SW 1271 (cell line): Measurements from ENCODE around the gene ZNF613.
A peak's percentile ranks its signal among the peaks of the same experiment; 100 is the strongest.
"Not testable (repeated sequence)": the region's sequence is repeated elsewhere in the genome, so short reads cannot be mapped to it uniquely, and the experiment has no call there.

Source experiments
- DNase-seq, 2 experiments: peaks; one replicate each; lab custom pipeline; 2025; lab: John Stamatoyannopoulos, UW

The ZNF613 gene

DNA sequence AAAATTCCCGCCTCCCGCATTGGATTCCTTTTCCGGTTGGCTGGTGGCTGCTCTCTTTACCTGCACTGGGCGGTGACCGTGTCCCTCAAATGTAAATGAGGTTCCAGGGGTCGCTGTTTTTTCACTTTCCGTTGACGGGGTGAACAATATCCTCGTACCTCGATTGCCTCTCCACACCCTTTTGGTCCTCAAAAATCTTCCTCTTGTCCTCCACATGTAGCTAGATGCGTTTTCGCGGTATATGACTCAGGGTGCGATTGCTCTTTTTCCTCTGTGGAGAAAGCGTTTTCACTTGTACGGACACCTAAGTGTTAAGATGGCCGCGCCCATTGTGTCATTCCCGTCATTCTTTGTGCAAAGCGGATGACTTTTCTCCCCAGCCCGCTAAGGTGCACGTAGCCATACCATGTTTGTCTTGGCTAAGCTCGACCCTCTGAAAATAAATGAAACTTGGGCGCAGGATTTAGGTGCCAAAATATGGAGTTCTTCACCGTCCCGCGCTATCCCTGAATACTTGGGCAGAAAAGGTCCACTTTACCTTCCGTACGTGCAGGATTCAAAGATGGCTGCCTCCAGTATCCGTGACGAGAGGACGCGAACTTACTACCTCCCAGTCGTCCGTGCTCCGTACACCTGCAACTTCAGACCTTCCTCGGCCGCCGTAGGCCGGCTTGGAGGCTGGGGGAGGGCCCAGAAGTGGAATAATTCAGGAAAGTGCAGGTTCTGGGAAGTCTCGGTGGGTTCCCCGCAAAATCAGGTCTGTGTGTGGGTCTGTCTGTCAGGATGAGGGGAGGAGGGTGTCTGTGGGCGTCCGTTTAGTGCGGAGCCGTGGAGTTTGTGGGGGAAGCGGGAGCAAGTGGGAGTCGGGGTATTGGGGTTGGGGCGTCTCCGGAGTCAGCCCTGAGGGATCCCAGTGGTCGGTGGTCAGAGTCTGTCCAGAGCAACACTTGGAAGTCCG, at the start of gene ZNF613:
TSS of gene ZNF613 (plus strand) at position 689 of the 958 bp plus-strand sequence. CDS start 8,749 bp downstream, outside the sequence.
- peak; percentile 44 to 88 for DNase-seq

- no peak for DNase-seq
These were observed 44.8 kb upstream of the ZNF613 start for GRCh38 chr19:51882518-51882917.

- DNase-seq = no peak
These were observed 42.6 kb upstream of the ZNF613 start for GRCh38 chr19:51884713-51885112.

DNA sequence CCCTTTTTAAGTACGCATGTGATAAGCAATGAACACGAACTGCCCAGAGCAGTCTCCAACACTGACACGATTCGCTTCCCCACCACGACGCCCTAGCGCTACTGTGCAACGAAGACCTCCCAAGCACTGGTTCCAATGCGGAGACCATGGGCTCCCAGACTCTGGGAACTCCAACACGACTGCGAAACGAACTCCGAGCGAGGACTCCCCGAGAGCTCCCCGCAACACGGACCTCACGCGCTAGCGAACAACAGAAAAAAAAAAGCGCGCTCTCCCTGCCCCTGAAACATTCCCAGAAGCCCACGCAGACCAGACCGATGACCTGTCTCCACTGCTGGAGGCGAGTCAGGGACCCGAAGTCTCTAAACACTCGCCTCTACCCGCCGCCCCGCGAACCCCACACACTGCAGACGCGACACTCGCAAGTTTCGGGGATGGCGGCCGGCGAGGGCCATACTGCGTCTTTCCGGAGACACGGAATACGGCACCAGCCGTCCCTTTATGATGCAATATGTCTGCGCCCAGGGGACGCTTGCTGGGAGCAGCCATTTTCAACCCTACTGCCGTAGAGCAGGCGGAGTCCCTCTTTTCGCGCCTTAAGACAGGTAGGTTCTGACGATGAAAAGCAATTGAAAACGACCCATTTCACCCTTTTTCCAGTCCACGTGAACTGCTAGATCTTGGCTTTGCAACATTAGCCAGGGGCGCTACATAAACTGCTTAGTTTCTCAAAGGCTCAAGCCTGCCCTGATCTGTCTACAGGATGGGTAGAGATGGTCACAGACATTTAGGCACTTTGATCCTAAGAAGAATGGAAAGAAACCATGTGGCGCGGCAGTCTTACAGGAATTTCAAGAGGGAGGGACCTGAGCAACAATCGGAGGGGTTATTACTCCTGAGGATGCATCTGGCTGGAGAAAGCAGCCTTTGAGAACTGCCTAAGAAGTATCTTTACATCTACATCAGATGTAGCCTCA, 39.5 kb upstream of the ZNF613 start, which contains the start of gene ZNF577:
TSS of gene ZNF577 (minus strand) at position 430 of the 977 bp plus-strand sequence. CDS start 7,569 bp downstream, outside the sequence.
- DNase-seq = no peak

DNA sequence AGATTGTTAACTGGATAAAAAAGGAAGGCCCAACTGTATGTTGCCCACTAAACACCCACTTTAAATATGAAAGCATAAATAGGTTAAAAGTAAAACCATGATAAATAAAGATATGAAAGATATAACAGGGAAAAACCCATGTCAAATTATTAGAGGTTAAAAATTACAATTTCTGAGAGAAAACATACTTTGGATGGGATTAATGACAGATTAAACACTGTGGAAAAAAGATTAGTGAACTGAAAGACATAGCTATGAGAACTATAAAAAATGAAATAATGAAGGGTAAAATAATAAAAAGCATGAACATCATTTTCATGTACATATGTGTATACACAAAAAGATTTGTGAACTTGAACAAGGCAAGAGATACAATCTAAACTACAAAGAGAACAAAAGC, 37.3 kb upstream of the ZNF613 start:
- DNase-seq = no peak

- DNase-seq = no peak
These were observed 36.0 kb upstream of the ZNF613 start for GRCh38 chr19:51891193-51891747.

DNA sequence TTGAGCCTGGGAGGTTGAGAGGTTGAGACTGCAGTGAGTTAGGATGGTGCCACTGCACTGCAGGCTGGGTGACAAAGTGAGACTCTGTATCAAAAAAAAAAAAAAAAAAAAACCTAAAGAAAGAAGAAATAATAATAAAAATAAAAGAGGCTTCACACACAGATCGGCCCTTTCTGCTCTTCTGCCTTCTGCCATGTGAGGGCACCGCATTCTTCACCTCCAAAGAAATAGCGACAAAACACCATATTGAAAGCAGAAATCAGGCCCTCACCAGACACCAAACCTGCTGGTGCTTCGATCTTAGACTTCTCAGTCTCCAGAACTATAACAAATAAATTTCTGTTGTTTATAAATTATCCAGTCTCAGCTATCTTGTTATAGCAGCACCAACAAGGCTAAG, 25.4 kb upstream of the ZNF613 start:
- no peak for DNase-seq

DNA sequence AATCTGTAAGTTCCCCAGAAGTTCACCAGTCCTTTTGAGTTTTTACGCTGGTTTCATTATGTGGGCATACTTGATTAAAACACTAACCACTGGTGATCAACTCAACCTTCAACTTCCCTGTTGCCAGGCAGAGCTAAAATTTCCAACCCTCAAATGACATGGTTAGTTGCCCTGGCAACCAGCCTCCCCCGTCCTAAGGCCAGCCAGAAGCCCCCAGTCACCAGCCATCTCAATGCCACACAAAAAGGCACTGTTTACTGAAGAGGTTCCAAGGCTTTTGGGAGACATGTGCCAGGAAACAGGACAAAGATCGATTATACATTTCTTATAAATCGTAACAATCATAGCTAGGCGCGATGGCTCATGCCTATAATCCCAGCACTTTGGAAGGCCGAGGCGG, 24.1 kb upstream of the ZNF613 start:
- DNase-seq = no peak

DNA sequence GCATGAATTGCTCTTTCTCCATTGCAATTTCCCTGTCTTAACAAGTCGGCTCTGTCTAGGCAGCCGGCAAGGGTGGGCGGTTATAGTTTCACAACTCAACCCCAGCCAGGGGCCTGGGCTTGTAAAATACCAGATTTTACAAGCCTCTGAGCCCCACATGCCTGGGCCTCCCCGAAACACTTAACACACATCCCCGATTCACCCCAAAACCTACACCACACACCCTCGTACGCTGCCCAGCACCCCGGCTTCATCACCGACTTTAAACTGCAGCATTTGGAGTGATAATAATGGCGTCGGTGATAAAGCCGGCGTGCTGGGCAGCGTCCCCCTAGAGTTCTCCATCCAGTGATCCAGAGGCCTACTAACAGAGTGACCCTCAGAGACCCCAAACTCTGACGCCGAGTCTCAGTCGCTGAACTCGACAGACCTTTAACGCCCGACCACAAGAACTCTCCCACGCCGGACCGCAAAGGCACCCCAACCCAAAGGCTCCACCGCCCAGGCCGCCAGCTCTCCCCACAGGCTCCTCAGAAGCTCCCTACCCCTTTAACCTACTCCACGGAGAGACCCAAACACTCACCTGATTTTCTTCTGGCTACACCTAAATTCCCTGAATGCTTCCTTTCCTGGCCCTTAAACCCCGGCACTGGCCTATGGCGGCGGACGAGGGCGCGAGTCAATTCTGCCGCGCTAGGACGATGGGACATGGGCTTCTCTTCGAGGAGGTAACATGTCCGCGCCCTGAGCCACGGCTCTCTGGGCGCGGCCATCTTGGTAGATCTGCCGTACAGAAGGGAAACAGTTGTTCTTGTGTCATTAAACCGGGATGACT, 22.7 kb upstream of the ZNF613 start, which contains the start of gene ZNF649:
TSS of gene ZNF649 (minus strand) at position 687 of the 835 bp plus-strand sequence. CDS start 4,910 bp downstream, outside the sequence.
- DNase-seq = peak in 1 of 2 experiments; percentile 29

DNA sequence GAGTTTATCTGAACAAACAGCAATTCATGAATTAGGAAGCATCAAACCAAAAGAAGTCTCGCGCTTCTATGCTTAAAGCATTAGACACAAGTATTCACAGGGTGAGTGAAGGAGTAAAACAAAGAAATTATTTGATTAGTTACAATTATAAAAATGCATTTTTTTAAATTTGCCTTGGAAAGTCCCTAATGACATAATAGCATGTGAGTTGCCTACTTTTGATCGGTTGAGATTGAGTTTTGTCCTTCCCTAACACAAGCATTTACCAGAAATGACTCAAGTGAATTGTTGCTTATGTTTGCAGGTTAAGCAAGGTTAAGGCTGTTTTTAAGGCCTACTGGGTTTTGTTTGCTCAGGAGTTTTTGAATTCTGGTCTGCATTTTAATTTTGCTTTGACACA, 22.1 kb upstream of the ZNF613 start:
- DNase-seq = no peak

DNA sequence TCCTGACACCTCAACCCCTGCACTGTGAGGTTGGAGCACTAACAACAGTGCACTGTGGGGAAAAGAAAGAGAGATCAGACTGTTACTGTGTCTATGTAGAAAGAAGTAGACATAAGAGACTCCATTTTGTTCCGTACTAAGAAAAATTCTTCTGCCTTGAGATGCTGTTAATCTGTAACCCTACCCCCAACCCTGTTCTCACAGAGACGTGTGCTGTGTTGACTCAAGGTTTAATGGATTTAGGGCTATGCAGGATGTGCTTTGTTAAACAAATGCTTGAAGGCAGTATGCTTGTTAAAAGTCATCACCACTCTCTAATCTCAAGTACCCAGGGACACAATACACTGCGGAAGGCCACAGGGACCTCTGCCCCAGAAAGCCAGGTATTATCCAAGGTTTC, 21.6 kb upstream of the ZNF613 start:
- DNase-seq = not testable (repeated sequence)

DNA sequence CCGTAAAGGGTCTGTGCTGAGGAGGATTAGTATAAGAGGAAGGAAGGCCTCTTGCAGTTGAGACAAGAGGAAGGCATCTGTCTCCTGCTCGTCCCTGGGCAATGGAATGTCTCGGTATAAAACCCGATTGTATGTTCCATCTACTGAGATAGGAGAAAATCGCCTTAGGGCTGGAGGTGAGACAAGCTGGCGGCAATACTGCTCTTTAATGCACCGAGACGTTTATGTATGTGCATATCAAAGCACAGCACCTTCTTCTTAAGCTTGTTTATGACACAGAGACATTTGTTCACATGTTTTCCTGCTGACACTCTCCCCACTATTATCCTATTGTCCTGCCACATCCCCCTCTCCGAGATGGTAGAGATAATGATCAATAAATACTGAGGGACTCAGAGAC, 21.2 kb upstream of the ZNF613 start:
- not testable (repeated sequence) for DNase-seq

DNA sequence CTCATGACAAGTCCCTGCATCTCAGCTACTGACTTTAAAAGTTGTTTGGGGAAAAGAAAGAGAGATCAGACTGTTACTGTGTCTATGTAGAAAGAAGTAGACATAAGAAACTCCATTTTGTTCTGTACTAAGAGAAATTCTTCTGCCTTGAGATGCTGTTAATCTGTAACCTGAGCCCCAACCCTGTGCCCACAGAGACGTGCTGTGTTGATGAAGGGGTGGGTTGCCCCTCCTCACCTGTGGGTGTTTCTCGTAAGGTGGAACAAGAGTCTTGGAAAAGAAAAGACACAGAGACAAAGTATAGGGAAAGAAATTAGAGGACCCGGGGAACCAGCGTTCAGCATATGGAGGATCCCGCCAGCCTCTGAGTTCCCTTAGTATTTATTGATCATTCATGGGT, 19.3 kb upstream of the ZNF613 start:
- not testable (repeated sequence) for DNase-seq

DNA sequence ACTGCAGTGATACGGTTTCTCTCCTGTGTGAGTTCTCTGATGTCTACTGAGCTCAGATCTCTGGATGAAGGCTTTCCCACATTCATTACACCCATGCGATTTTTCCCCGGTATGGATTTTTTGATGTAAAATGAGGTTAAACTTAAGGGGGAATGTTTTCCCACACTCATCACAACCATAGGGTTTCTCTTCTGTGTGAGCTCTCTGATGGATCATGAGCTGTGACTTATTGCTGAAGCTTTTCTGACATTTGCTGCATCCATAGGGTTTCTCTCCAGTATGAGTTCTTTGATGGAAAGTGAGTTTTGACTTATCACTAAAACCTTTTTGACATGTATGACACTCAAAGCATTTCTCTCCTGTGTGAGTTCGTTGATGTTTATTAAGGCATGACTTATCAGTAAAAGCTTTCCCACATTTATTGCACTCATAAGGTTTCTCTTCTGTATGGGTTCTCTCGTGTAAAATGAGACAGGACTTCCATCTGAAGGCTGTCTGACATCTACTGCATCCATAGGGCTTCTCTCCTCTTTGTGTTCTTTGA, 11.9 kb upstream of the ZNF613 start:
- DNase-seq = no peak

DNA sequence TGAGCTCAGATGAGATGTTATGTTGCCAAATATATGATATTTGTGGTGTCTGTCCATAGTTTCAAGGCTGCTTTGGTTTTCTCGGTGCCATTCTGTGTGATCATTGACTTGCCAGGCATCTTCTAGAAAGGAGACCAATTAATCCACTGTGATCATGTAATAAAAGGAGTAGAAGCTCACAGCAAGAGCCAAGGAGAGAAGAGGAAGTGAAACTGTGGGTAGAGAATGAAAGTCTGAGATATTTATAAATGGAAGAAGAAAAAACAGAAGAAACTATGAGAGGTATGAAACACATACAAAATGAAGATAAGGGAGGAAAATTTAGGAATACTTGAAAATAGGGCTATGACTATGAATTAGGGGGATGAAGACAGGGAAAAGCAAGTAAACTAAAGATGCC, 11.1 kb upstream of the ZNF613 start:
- DNase-seq = no peak

- DNase-seq = no peak
These were observed 7.7 kb upstream of the ZNF613 start for GRCh38 chr19:51919606-51920005.

GRCh38 chr19:51921949-51922348, 5.3 kb upstream of the ZNF613 start:
- DNase-seq = no peak

GRCh38 chr19:51926426-51926783, 867 bp upstream of the ZNF613 start:
- no peak for DNase-seq

- DNase-seq = no peak
These were observed 587 bp downstream of the ZNF613 start for GRCh38 chr19:51927859-51928258.

DNA sequence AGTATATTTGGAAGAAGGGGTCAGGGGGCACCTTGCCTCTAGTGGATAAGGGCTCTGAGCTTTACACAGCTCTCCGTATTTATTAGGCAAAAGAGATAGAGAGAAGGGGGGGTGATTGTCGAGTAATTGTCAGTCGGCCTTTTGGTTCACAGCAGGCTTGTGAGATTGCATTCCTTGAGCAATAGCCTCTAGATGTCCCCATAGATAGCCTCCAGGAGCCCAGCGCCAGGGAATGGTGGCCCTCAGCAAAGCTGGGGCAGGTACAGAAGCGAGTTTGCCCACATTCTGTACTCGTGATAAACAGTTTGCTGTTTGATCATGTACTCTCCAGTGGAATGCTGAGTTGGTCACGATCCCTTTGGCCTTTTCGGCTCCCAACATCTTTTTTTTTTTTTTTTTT, 4.6 kb downstream of the ZNF613 start:
- DNase-seq = no peak

DNA sequence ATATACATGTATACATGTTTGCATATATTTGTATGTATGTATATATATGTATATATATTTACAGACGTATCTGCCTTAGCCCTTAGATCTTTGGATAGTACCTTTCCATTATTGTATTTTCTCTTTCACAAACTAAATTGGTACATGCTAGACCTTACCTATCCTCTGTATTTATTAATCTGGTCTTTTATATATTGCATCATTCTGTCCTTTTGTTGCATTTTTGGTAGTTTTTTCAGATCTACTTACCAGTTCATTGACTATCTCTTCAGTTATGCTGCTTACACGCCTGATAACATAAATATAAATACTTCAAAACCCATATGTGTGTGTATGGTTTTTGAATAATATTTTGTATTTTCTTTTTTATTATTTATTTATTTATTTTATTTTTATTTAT, 11.7 kb downstream of the ZNF613 start:
- DNase-seq = no peak
